Measurements from ENCODE around the gene TFIP11. TPM values are rescaled to one million over a fixed set of nuclear protein-coding genes. Genes with fewer than 3 reads are reported as not detected.

The TFIP11 gene
- total RNA-seq, 4 donors from 2014 or later, result 21.6 to 27.1 (median 25.8) TPM

- Histone ChIP-seq H3K36me3 (peaks cover 8 to 81% (median 13%) of the 10 kb centered on the region in 3 donors), H3K27me3 (no peaks in the 10 kb centered on the region), H3K27ac (peak overlapping the region in 3 of 4 donors; percentile 11 to 31 (median 30)), H3K9me3 (no peaks in the 10 kb centered on the region), H3K4me1 (peaks cover 0 to 43% (median 21%) of the 10 kb centered on the region in 3 donors), H3K4me3 (no peak overlapping the region)
- TF ChIP-seq, protein P1, sequence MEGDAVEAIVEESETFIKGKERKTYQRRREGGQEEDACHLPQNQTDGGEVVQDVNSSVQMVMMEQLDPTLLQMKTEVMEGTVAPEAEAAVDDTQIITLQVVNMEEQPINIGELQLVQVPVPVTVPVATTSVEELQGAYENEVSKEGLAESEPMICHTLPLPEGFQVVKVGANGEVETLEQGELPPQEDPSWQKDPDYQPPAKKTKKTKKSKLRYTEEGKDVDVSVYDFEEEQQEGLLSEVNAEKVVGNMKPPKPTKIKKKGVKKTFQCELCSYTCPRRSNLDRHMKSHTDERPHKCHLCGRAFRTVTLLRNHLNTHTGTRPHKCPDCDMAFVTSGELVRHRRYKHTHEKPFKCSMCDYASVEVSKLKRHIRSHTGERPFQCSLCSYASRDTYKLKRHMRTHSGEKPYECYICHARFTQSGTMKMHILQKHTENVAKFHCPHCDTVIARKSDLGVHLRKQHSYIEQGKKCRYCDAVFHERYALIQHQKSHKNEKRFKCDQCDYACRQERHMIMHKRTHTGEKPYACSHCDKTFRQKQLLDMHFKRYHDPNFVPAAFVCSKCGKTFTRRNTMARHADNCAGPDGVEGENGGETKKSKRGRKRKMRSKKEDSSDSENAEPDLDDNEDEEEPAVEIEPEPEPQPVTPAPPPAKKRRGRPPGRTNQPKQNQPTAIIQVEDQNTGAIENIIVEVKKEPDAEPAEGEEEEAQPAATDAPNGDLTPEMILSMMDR (IDR thresholded peaks at IDR 0.05), result no peak
- TF ChIP-seq POLR2A (IDR thresholded peaks at IDR 0.05), result no peak
- intact Hi-C loops (cut with DNase I), result no loop called here
- WGBS, 2 donors, result 88 to 97% methylated on average over 9 to 10 of the region's 12 CpGs
- no peak for DNase-seq
Measured at GRCh38 chr22:26536056-26536761, 23.9 kb upstream of the TFIP11 start.

GRCh38 chr22:26535603-26535908 lies 23.3 kb upstream of the TFIP11 start:
- Histone ChIP-seq H3K27me3 (no peaks in the 10 kb centered on the region), H3K9me3 (no peaks in the 10 kb centered on the region), H3K27ac (peak overlapping the region in 3 of 4 donors; percentile 28 to 71 (median 64)), H3K4me3 (no peak overlapping the region), H3K4me1 (peaks cover 0 to 43% (median 21%) of the 10 kb centered on the region in 3 donors), H3K36me3 (peaks cover 7 to 81% (median 8%) of the 10 kb centered on the region in 3 donors)
- 72 to 100% methylated on average over 1 to 3 of the region's 3 CpGs for WGBS, 2 donors
- TF ChIP-seq POLR2A (IDR thresholded peaks at IDR 0.05), result no peak
- TF ChIP-seq, protein P1 (IDR thresholded peaks at IDR 0.05), result no peak
- no peak for DNase-seq
- intact Hi-C loops (cut with DNase I), result no loop called here

- DNase-seq, result no peak
- H3K4me1 ChIP-seq, result peaks cover 0 to 43% (median 21%) of the 10 kb centered on the region in 3 donors
- H3K9me3 ChIP-seq, result no peaks in the 10 kb centered on the region
- 47 to 53% methylated on average over 12 to 13 of the region's 13 CpGs for WGBS, 2 donors
- H3K27ac ChIP-seq, result peak overlapping the region in 3 of 4 donors; percentile 28 to 71 (median 64)
- peaks cover 2 to 79% (median 8%) of the 10 kb centered on the region in 3 donors for H3K36me3 ChIP-seq
- H3K4me3 ChIP-seq, result peak overlapping the region in 1 of 4 donors; percentile 12
- no peaks in the 10 kb centered on the region for H3K27me3 ChIP-seq
- TF ChIP-seq, protein P1 (IDR thresholded peaks at IDR 0.05), result no peak
- no peak for TF ChIP-seq POLR2A (IDR thresholded peaks at IDR 0.05)
- intact Hi-C loops (cut with DNase I), result no loop called here
Measured at GRCh38 chr22:26534874-26535602, 22.8 kb upstream of the TFIP11 start.

GRCh38 chr22:26534171-26534855 lies 22.0 kb upstream of the TFIP11 start:
- Histone ChIP-seq H3K27ac (peak overlapping the region in 3 of 4 donors; percentile 46 to 71 (median 64)), H3K4me1 (peaks cover 0 to 50% (median 26%) of the 10 kb centered on the region in 3 donors), H3K4me3 (no peak overlapping the region), H3K36me3 (peaks cover 0 to 72% (median 8%) of the 10 kb centered on the region in 3 donors), H3K27me3 (no peaks in the 10 kb centered on the region), H3K9me3 (no peaks in the 10 kb centered on the region)
- WGBS, 2 donors, result 27 to 47% methylated on average over 7 of the region's 7 CpGs
- intact Hi-C loops (cut with DNase I), result no loop called here
- TF ChIP-seq, protein P1 (IDR thresholded peaks at IDR 0.05), result no peak
- TF ChIP-seq POLR2A (IDR thresholded peaks at IDR 0.05), result no peak
- DNase-seq, result no peak
